ENCODE results near the gene GM2A.

The GM2A gene

DNA sequence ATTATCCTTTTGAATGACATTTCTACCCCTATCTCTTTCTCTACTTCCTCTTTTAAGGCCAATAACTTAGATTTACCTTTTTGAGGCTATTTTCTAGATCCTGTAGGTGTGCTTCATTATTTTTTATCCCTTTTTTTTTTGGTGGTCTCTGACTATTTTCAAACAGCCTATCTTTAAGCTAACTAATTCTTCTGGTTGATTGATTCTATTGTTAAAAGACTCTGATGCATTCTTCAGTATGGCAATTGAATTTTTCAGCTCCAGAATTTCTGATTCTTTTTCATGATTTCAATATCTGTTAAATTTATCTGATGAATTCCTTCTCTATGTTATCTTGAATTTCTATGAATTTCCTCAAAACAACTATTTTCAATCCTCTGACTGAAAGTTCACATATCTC is 57.9 kb downstream of the GM2A start:
- H3K4me1 Mint-ChIP-seq (ENCODE audit: low read depth), result no peaks in the 10 kb centered on the region
- H3K36me3 Mint-ChIP-seq, result peaks cover 2% of the 10 kb centered on the region
- peaks cover 7% of the 10 kb centered on the region for H3K27me3 Mint-ChIP-seq
- no peak overlapping the region for H3K4me3 Mint-ChIP-seq
- no peak overlapping the region for H3K27ac Mint-ChIP-seq
- peaks cover 12% of the 10 kb centered on the region for H3K9me3 Mint-ChIP-seq (ENCODE audit: low read depth)

DNA sequence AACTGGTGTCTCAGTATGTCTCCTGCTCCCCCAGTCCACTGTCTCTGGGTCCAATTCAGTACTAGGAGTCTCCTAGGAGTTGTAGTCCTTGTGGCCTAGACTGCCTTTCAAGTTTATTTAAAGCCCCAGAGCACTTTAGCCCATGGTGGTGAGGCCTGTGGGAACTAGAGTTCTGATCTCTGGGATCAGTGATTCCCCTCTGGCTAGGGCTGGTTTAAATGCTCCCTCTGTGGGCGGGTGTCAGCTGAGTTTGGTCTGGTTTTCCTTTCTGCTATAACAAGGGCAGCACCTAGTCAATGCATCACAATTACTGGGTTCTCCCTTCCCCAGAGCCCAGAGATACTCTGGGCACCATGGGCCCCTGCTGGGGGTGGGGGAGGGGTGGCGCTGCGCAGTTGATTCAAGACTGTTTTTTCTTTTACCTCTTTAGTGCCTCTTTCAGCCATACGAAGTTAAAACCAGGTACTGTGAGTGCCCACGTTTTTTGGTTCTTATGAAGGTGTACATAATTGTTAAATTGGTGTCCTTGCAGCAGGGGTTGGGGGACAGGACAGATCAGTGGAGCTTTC is 59.9 kb downstream of the GM2A start:
- no peak overlapping the region for H3K27ac Mint-ChIP-seq
- peaks cover 12% of the 10 kb centered on the region for H3K9me3 Mint-ChIP-seq (ENCODE audit: low read depth)
- H3K27me3 Mint-ChIP-seq, result peaks cover 10% of the 10 kb centered on the region
- H3K4me3 Mint-ChIP-seq, result no peak overlapping the region
- H3K4me1 Mint-ChIP-seq (ENCODE audit: low read depth), result no peaks in the 10 kb centered on the region
- H3K36me3 Mint-ChIP-seq, result peaks cover 2% of the 10 kb centered on the region

DNA sequence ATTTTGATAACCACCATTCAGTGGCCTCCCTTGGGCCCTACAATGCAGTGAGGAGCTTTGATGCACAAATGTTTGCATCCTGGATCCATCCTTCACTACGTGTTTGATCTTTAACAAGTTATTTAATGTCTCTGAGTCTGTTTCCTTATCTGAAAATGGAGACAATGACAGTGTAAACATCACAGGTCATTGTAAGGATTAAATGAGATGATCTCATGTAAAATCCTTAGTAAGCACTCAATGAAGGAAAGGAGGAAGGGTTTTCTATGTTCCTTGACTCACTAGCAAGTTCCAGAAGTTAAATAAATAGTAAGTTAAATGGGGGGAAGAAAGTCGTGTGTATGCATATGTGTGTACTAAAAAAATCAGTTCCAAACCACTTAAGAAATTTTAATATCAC is 60.4 kb downstream of the GM2A start:
- peaks cover 10% of the 10 kb centered on the region for H3K27me3 Mint-ChIP-seq
- H3K4me1 Mint-ChIP-seq (ENCODE audit: low read depth), result no peaks in the 10 kb centered on the region
- no peak overlapping the region for H3K27ac Mint-ChIP-seq
- H3K9me3 Mint-ChIP-seq (ENCODE audit: low read depth), result peaks cover 12% of the 10 kb centered on the region
- H3K4me3 Mint-ChIP-seq, result no peak overlapping the region
- H3K36me3 Mint-ChIP-seq, result peaks cover 2% of the 10 kb centered on the region

DNA sequence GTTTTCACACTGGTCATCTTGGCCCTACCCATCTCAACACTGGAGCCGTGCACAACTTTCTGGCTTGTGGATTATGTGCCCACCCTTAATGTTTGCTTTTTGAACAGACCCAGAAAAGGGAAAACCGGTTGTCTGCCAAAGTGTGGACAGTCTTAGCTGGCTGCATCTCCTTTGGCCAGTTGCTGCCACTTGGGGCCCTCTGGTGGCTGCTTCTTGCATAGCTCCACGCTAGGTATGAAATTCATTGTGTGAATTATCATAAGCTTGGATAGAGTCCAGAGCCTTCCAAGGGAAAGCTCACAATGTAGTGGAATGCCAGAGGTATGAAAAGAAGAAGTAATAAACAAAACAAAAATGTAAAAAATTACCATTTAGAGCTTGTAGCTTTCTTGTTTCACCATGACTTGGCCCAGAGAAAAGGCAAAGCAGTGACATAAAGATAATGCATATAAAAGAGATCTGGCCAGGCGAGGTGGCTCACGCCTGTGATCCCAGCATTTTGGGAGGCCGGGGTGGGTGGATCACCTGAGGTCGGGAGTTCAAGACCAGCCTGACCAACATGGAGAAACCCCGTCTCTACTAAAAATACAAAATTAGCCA is 63.1 kb downstream of the GM2A start:
- Mint-ChIP-seq H3K4me3 (no peak overlapping the region), H3K27me3 (peaks cover 8% of the 10 kb centered on the region), H3K4me1 (ENCODE audit: low read depth) (no peaks in the 10 kb centered on the region), H3K27ac (no peak overlapping the region), H3K9me3 (ENCODE audit: low read depth) (peaks cover 5% of the 10 kb centered on the region), H3K36me3 (no peaks in the 10 kb centered on the region)

DNA sequence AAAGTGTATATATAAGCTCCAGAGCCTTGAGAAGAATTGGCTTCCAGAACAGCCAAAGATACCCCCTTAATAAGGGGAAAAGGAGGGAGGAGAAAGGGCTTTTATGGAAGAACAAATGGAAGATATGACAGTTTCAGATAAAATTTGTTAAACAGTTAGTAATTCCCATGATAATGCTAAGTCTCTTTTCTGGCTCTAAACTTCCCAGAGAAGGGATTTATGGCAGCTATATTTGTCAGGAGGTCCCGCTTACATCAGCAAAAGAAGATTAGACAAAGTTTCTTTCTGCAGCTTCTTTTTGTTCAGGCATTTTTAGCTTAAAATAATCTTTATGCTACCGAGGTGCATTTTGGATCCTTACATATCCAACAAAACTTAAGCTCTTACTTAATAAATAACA is 64.9 kb downstream of the GM2A start:
- H3K9me3 Mint-ChIP-seq (ENCODE audit: low read depth), result no peaks in the 10 kb centered on the region
- H3K4me3 Mint-ChIP-seq, result no peak overlapping the region
- no peak overlapping the region for H3K27ac Mint-ChIP-seq
- H3K4me1 Mint-ChIP-seq (ENCODE audit: low read depth), result no peaks in the 10 kb centered on the region
- H3K27me3 Mint-ChIP-seq, result peaks cover 5% of the 10 kb centered on the region
- no peaks in the 10 kb centered on the region for H3K36me3 Mint-ChIP-seq

DNA sequence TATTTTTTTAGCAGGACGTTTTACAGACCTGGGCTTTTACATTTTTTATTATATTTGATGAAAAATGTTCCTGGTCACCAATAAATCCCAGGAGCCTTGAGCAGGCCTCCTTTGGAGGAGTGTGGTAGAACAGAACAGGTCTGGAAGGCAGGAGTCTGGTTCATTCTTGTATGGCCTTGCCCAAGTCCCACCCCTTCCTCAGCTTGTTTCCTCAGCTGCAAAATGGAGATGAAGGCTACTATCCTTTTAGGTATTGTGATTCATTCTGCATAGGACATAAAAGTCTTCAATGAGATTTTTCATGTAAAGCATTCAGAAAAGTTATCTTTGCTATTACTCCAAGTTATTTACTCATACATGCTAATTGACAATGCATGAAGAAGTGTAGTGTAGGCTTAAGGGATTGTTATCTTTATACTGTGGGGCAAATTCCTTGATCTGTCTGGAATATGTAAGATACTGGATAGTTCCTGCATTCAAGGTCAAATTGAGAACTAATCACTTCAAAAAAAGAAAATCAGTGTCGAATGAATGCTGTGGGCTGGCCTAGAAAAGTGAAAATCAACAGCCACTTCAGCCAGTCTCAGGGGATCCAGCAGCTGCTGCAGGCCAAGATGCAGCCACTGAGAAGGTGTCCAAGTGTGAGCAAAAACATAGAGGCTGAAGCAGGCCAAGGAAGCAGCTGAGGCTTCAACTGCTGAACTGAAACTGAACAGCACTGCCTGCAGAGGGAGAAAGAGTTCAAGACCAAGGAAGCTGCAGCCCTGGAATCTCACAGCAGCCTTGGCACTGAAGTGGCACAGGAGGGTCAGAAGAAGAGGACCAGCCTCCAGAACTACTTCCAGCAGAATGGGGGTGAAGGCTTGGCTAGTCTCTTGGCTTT is 66.1 kb downstream of the GM2A start:
- peaks cover 5% of the 10 kb centered on the region for H3K27me3 Mint-ChIP-seq
- no peaks in the 10 kb centered on the region for H3K4me1 Mint-ChIP-seq (ENCODE audit: low read depth)
- H3K9me3 Mint-ChIP-seq (ENCODE audit: low read depth), result no peaks in the 10 kb centered on the region
- H3K27ac Mint-ChIP-seq, result no peak overlapping the region
- no peaks in the 10 kb centered on the region for H3K36me3 Mint-ChIP-seq
- H3K4me3 Mint-ChIP-seq, result no peak overlapping the region
